GM18861 (cell line): ENCODE measurements around the gene CEP55.

Experiments used
- ATAC-seq: cut with Tn5 transposase; IDR thresholded peaks from one replicate; pipeline ENCODE4 v1.9.1; 2021; ENCODE audit not compliant: unreplicated experiment

The CEP55 gene

DNA sequence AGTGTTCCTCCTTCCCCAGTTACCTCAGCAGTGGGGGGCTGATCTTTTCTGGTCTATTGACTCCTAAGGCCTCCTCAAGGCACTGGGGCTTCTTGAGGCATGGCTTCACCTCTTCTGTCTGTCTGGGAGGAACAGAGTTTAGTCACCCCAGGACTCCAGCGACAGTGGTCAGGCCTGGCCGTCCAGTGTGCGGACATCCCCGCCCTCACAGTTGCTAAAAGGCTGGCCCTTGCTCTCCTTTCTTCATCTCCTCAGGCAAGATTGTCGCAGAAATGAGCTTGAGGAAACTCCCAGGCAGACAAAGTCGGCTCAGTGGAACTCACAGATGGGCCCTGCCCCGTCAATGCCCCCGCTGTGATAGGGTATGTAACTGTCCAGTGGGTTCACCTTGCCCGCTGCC lies 63.1 kb downstream of the CEP55 start:
- no peak for ATAC-seq

DNA sequence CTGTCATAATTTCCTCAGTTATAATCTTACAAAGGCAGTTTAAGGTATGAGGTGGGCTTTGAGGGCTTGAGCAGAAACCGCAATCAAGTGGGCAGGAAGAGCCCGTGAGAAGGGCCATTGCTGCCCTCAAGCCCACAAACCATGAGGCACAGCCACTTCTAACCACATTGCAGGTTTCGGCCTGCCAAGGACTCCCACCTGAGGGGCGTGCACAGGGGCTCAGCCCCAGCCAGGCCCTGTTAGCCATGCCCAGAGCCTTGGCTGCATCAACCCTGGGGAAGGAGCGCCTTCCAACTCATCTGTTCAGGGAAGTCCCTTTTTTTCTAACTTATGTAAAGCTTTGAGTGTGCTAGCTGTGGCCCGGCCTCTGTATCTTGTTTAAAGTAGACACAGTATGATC lies 64.1 kb downstream of the CEP55 start:
- no peak for ATAC-seq

DNA sequence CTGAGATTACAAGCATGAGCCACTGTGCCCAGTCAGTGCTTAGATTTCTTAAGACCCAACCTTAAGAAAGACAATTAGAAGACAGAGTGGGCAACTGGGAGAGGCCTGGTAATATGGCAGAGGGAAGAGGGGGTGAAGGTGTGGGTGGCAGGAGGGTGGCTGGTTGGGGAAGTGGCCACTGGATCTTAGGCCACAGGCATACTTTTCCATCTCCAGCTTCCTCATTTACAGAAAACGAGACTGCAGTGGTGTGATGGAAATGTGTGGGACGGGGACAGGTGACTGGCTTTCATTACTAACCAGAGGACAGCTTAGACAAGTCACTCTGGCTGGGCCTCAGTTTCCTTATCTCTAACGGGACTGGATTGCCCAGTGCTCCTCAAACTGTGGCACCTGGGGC lies 69.0 kb downstream of the CEP55 start:
- ATAC-seq, result no peak

DNA sequence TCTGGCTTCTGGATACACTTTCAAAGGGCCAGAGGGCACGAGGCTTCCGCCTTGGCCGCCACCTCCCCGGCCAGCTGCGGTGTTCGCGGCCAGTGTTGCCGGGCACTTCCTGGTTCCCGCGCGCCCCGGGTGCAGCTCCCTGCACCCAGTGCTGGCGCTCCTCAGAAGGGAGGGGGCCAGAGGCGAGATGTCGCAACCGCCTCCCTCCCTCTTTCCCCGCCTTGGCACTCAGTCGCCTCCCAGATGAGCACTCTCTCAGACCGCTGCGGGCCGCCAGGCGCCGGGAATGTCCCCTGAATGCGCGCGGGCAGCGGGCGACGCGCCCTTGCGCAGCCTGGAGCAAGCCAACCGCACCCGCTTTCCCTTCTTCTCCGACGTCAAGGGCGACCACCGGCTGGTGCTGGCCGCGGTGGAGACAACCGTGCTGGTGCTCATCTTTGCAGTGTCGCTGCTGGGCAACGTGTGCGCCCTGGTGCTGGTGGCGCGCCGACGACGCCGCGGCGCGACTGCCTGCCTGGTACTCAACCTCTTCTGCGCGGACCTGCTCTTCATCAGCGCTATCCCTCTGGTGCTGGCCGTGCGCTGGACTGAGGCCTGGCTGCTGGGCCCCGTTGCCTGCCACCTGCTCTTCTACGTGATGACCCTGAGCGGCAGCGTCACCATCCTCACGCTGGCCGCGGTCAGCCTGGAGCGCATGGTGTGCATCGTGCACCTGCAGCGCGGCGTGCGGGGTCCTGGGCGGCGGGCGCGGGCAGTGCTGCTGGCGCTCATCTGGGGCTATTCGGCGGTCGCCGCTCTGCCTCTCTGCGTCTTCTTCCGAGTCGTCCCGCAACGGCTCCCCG lies 70.2 kb downstream of the CEP55 start, which contains the start of gene FFAR4:
TSS of gene FFAR4 (plus strand) at position 231 of the 842 bp plus-strand sequence. CDS start at position 287, 56 bp downstream.
- ATAC-seq, result no peak

DNA sequence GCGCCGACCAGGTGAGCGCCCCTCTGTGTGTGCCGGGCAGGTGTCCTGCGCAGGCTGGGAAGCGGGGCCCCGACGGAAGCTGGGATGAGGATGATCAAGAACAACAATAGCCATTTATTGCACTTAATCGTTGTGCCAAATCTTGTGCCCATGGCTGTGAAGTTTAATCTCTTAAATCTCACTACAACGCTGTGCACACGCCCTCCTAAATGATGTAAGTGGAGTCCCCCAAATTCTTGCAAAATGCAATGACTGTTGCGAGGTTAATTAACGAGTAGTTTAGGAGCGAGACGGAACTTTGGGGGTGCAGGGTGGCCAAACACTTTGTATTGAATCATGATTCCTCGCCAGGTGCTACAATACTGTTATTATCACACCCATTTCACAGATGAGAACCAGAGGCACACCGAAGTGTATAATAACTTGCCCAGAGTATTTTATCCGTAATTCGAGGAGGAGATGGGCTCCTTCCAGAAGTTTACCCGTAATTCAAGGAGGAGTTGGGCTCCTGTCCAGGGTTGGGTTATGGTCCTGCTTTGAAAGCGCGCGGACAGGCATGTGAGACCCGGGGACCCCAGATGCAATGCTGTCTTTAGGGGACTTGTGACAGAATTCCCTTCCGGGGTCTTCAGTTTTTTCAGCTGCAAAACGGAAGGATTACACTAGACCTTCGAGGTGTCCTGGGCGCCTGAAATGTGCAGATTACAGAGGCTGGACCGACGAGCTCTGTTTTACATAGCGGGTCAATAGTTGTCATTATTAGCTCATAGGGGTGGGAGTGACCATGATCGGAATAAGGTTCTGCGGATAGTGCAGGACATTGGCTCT lies 71.1 kb downstream of the CEP55 start:
- ATAC-seq, result no peak

DNA sequence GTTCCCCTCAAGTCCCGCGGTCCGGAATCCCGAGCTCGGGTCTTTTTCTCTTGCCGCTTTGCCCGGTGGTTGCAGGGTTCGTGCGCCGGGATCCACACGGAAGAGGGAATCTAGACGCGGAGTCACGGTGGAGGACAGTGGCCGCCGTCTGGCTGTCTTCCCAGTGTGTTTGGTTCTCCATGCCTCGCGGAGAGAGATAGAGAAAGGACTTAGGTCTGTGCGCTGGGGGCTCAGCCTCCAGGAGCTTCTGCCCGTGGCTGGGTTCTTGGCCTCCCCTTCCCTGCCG lies 71.6 kb downstream of the CEP55 start:
- no peak for ATAC-seq

DNA sequence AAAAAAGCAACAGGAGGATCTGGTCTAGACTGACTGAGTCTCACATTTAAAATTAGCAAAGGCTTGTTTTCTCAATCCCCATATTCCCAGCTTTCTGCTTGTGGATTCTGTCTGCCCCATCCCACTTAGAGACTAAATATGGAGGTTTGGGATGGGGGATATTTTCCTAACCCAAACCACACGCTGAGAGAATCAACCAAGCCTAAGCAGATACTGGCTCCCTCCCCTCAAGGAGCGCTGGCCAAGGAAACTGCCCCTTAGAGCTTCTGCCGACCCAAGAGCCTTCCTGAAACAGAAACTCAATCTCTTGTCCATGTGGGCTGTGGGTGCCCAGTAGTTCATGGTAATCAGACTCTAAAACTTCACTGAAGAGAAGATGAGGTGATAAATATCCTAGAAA lies 74.0 kb downstream of the CEP55 start:
- ATAC-seq, result no peak

DNA sequence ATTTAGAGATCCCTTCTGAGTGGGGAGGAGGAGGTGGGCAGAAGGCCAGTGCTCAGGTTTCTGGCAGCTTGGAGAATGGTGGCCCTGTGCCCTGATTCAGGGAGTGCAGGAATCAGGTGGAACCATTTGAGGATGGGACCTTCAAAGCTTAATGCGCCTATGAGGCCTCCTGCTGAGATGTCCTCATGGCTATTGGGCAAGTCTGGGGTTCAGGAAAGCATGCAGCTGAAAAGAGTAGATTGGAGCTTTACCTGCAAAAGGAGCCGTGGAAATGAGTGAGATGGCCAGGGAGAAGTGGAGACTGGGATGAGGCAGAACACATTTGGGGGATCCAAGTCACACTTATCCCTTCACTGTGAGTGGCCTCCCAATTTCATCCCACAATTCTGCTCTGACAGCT lies 76.2 kb downstream of the CEP55 start:
- no peak for ATAC-seq

DNA sequence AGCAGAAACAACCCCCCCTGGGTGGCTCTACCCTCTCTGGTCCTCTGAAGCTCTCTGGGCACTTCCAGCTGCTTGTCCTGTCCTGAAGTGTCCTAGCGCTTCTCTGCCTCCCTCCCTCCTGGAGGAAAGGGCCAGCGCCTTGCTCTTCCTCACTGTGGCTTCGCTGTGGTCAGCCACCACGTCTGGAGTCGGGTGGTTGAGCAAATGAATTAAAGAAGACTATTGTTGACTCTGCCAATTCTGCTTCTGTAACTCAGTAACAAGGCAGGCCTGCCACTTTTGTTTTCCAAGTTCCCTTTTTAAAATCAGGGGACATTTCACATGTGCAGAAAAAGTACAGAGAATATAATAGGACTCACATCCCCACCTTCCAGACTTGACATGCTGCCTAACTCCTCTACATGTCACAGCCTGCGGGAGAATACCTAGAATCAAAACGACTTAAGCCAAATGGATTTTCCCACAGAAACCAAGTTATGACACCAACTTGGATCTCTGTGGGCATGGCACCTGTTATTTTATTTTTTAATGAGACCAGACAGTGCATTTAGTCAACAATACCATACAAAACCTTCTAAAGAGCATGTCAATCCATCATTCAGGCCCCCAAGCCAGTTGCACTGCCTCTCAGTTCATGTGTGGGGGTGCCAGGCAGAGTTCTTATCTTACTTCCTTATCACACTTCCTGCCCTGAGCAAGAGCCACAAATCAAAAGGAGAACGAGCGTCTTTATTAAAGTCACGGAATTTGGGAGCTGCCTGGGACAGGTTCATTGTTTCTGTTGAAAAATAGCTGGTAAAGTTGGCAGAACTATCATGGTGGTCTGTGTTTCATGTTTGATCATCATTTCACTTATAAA lies 76.9 kb downstream of the CEP55 start:
- no peak for ATAC-seq

DNA sequence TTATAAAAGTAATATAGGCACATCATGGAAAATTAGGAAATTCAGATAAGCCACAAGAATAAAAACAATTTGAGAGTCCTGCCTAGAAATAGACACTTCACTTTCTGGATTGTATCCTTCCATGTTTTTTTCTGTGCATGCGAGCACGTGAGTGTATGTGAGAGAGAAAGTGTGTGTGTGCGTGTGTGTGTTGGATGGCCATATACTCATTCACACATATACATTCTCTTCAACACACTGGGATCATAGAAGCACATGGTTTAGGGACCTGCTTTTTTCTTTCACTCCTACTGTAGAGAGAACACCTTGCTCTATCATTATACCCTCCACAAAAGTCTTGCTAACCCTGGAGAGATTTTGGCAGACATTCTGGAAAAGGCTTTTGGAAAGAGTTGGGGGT lies 77.5 kb downstream of the CEP55 start:
- ATAC-seq, result no peak

DNA sequence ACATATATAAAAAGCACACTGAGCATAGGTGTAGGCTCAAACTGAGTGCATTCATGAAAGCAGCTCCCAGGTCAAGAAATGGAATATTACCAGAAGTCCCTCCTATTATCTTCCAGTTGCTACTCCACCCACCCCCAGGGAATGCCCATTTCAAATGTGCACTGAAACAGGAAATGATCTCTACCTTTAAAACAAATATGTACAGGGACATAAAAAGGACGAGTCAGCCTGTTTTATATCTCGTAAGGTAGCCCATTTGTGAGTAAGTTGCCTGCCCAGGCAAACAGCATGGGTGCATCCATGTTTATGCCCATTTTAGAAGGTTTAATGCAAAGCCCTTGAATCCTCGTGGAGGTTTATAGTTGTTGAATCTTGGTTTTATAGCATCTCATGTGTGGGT lies 80.5 kb downstream of the CEP55 start:
- ATAC-seq, result no peak

DNA sequence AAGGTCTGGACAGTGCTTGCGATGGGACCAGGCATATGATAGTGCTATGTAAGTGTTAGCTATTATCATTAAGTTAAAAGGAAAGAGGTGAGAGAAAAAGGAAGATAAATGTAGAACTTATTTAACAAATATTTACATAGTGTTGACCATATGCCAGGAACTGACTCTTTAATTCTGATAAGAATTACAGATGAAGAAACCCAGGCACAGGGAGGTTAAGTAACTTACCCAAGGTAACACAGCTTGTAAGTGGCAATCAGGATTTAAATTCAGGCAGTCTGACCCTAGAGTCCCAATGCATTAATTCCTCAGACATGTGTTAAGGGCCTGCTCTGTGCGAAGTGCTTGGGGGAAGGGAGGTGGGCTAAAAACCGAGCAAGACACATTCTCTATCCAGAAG lies 81.2 kb downstream of the CEP55 start:
- ATAC-seq, result no peak
